Measurements from ENCODE around the gene TMED7. TPM values are rescaled to one million over a fixed set of nuclear protein-coding genes. Genes with fewer than 3 reads are reported as not detected.

The TMED7 gene
- total RNA-seq, 1 experiment from 2014 or later = 96.1 TPM

DNA sequence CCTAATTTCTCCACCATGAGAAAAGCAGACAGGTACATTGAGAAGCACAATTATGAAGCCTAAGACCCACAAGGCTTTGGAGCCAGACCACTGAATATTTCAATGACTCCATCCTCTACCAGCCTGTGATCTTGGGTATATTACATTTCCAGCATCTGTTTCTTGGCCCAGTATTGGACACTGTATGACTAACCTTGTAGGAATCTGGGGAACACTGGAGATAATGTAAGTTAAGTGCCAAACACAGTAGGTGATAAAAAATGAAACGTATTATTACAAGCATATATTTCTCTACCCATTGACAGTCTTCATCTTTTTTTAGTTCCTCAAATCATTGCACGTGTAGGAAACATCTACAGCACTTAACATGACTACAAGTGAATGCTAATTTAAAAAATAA is 52.7 kb downstream of the TMED7 start:
- H3K9me3 Mint-ChIP-seq (ENCODE audit: unreplicated experiment) = peaks cover 9% of the 10 kb centered on the region
- DNase-seq (ENCODE audit: unreplicated experiment) = peak; percentile 44
- intact Hi-C loops (cut with micrococcal nuclease) = loop anchor here (5.0 to 10.0 kb wide), 2 partner anchors 181 to 408 kb away; partner anchors contain the start of gene TRIM36
- BruUV-seq (replicated peaks) = no TSS peak
- TF ChIP-seq, protein P1, sequence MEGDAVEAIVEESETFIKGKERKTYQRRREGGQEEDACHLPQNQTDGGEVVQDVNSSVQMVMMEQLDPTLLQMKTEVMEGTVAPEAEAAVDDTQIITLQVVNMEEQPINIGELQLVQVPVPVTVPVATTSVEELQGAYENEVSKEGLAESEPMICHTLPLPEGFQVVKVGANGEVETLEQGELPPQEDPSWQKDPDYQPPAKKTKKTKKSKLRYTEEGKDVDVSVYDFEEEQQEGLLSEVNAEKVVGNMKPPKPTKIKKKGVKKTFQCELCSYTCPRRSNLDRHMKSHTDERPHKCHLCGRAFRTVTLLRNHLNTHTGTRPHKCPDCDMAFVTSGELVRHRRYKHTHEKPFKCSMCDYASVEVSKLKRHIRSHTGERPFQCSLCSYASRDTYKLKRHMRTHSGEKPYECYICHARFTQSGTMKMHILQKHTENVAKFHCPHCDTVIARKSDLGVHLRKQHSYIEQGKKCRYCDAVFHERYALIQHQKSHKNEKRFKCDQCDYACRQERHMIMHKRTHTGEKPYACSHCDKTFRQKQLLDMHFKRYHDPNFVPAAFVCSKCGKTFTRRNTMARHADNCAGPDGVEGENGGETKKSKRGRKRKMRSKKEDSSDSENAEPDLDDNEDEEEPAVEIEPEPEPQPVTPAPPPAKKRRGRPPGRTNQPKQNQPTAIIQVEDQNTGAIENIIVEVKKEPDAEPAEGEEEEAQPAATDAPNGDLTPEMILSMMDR (IDR thresholded peaks at IDR 0.05; ENCODE audit: unreplicated experiment) = no peak
- H3K27ac Mint-ChIP-seq (ENCODE audit: low read depth, unreplicated experiment) = no peak overlapping the region
- H3K4me1 Mint-ChIP-seq (ENCODE audit: insufficient read depth, unreplicated experiment) = peaks cover 17% of the 10 kb centered on the region
- H3K27me3 Mint-ChIP-seq (ENCODE audit: insufficient read depth, unreplicated experiment) = no peaks in the 10 kb centered on the region
- no peak overlapping the region for H3K4me3 Mint-ChIP-seq (ENCODE audit: unreplicated experiment)
- POLR2A ChIA-PET = interaction anchor here (1.4 to 4.9 kb wide), 3 partner anchors 21 to 264 kb away, joined by 4 to 36 read pairs (median 23); partner anchors contain the start of gene FEM1C
- no peaks in the 10 kb centered on the region for H3K36me3 Mint-ChIP-seq (ENCODE audit: insufficient read depth, unreplicated experiment)
- CTCF ChIA-PET = interaction anchor here (0.7 to 13.3 kb wide), 9 partner anchors 8 to 982 kb away, joined by 3 to 264 read pairs (median 4); no protein-coding TSS in a partner anchor

DNA sequence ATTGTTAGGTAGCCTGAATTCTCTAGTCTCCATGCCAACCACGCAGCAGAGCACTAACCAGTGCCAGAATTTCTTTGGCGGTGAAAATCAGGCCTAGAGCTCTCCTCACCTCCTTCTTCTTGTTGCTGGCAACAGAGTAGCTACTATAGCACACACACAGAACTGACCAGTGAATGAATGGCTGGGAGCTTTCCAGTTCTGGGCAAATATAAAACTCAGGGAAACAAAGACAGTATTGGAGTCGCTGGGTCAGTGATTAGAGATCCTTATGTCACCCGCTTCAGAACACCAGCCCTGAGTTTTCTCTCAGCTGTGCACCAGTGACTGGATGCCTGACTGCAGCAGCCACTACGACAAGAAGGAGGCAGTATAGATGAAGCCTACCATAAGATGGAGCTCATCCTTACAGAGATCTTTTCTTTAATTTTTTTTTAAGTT is 54.4 kb downstream of the TMED7 start:
- Mint-ChIP-seq H3K27ac (ENCODE audit: low read depth, unreplicated experiment) (no peak overlapping the region), H3K4me3 (ENCODE audit: unreplicated experiment) (no peak overlapping the region), H3K4me1 (ENCODE audit: insufficient read depth, unreplicated experiment) (peaks cover 16% of the 10 kb centered on the region), H3K27me3 (ENCODE audit: insufficient read depth, unreplicated experiment) (no peaks in the 10 kb centered on the region), H3K36me3 (ENCODE audit: insufficient read depth, unreplicated experiment) (no peaks in the 10 kb centered on the region), H3K9me3 (ENCODE audit: unreplicated experiment) (peaks cover under 1% of the 10 kb centered on the region)
- intact Hi-C loops (cut with micrococcal nuclease) = loop anchor here (5.0 to 10.0 kb wide), 2 partner anchors 179 to 407 kb away; partner anchors contain the start of gene TRIM36
- ChIA-PET POLR2A (interaction anchor here (0.7 to 2.9 kb wide), 4 partner anchors 12 to 54 kb away, joined by 4 to 15 read pairs (median 7); partner anchors contain the start of genes FEM1C and TMED7), CTCF (interaction anchor here (0.6 to 13.3 kb wide), 8 partner anchors 12 to 437 kb away, joined by 3 to 264 read pairs (median 4); no protein-coding TSS in a partner anchor)
- DNase-seq (ENCODE audit: unreplicated experiment) = no peak
- no TSS peak for BruUV-seq (replicated peaks)
- TF ChIP-seq, protein P1 (IDR thresholded peaks at IDR 0.05; ENCODE audit: unreplicated experiment) = no peak

DNA sequence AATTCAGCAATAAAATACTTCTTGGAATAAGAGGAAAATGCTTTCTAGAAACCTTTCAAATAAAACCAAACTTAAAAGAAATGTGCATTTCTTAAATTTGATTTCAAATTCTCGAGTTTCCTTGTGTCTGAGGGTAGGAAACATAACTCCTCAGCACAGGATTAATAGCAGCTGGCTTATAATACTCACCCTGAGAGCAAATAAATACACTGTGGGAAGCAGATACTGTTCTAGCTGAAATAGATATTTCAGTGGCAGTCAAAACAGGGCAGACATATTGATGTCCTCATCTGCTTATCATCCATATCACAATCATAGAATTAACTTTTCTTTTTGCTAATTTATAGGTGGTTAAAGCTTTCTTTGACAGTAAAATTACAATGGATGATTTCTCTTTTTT is 57.2 kb downstream of the TMED7 start:
- TF ChIP-seq, protein P1 (IDR thresholded peaks at IDR 0.05; ENCODE audit: unreplicated experiment) = no peak
- no peaks in the 10 kb centered on the region for H3K9me3 Mint-ChIP-seq (ENCODE audit: unreplicated experiment)
- no peaks in the 10 kb centered on the region for H3K36me3 Mint-ChIP-seq (ENCODE audit: insufficient read depth, unreplicated experiment)
- no peaks in the 10 kb centered on the region for H3K4me1 Mint-ChIP-seq (ENCODE audit: insufficient read depth, unreplicated experiment)
- no peaks in the 10 kb centered on the region for H3K27me3 Mint-ChIP-seq (ENCODE audit: insufficient read depth, unreplicated experiment)
- no peak overlapping the region for H3K4me3 Mint-ChIP-seq (ENCODE audit: unreplicated experiment)
- H3K27ac Mint-ChIP-seq (ENCODE audit: low read depth, unreplicated experiment) = no peak overlapping the region
- ChIA-PET POLR2A (interaction anchor here (0.6 to 1.8 kb wide), 3 partner anchors 9 to 28 kb away, joined by 3 to 7 read pairs (median 3); no protein-coding TSS in a partner anchor), CTCF (interaction anchor here (1.3 to 13.3 kb wide), 2 partner anchors 10 to 260 kb away, joined by 8 to 264 read pairs; no protein-coding TSS in a partner anchor)
- DNase-seq (ENCODE audit: unreplicated experiment) = no peak
- no TSS peak for BruUV-seq (replicated peaks)
- intact Hi-C loops (cut with micrococcal nuclease) = no loop called here

DNA sequence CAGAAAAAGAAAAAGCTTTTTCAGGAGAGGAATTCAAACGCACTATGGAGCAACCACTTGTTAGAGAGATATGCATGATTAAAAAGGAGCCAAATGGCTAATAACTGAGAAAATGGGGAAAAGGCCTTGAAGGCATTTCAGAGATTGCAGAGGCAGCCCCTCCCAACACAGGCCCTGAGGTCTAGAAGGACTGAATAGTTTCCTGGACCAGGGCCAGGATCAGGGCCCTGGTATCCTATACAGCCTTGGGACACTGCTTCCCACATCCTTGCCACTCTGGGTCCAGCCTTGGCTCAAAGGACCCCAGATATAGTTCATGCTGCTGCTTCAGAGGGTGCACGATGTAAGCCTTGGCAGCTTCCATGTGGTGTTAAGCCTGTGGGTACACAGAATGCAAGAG is 60.6 kb downstream of the TMED7 start:
- ChIA-PET POLR2A (no interaction called here), CTCF (interaction anchor here (0.7 to 1.2 kb wide), 2 partner anchors 9 to 20 kb away, joined by 3 read pairs; no protein-coding TSS in a partner anchor)
- Mint-ChIP-seq H3K27ac (ENCODE audit: low read depth, unreplicated experiment) (no peak overlapping the region), H3K27me3 (ENCODE audit: insufficient read depth, unreplicated experiment) (no peaks in the 10 kb centered on the region), H3K4me3 (ENCODE audit: unreplicated experiment) (no peak overlapping the region), H3K9me3 (ENCODE audit: unreplicated experiment) (no peaks in the 10 kb centered on the region), H3K36me3 (ENCODE audit: insufficient read depth, unreplicated experiment) (no peaks in the 10 kb centered on the region), H3K4me1 (ENCODE audit: insufficient read depth, unreplicated experiment) (no peaks in the 10 kb centered on the region)
- TF ChIP-seq, protein P1 (IDR thresholded peaks at IDR 0.05; ENCODE audit: unreplicated experiment) = no peak
- intact Hi-C loops (cut with micrococcal nuclease) = no loop called here
- DNase-seq (ENCODE audit: unreplicated experiment) = no peak
- no TSS peak for BruUV-seq (replicated peaks)

Other genes with a start within 250 kb of the TMED7 start
- 10.3 and 12.2 TPM in 2 replicates for gene FEM1C, start 81.3 kb downstream of the TMED7 start, total RNA-seq (2022)
- gene TICAM2, start 23.6 kb downstream of the TMED7 start, total RNA-seq (2022) = 3.7 and 8.3 TPM in 2 replicates
- 0.42 and 0.44 TPM in 2 replicates for gene CDO1, start 190.6 kb upstream of the TMED7 start, total RNA-seq (2022)
- 42.6 and 46.3 TPM in 2 replicates for gene ATG12, start 215.5 kb upstream of the TMED7 start, total RNA-seq (2022)
- 94.6 and 102 TPM in 2 replicates for gene AP3S1, start 215.9 kb upstream of the TMED7 start, total RNA-seq (2022)

Data from MCF 10A (cell line).